H7 (cell line): ENCODE measurements around the gene TMEM217. TPM values are rescaled to one million over a fixed set of nuclear protein-coding genes. Genes with fewer than 3 reads are reported as not detected.

Experiments
- DNase-seq: peaks from one replicate; pipeline ENCODE4 v3.0.0; 2012
- H3K27me3 ChIP-seq: 2 replicates; pipeline ENCODE4 v1.6.0; 2011; ENCODE audit warnings: mild to moderate bottlenecking, low read length; ENCODE audit not compliant: control insufficient read depth, insufficient read depth
- H3K36me3 ChIP-seq: replicated peaks from 2 replicates; pipeline ENCODE4 v1.5.1; 2011; ENCODE audit warnings: low read length; ENCODE audit not compliant: control insufficient read depth, insufficient read depth
- H3K4me3 ChIP-seq: 2 replicates; pipeline ENCODE4 v1.5.1; 2011; ENCODE audit warnings: low read depth, mild to moderate bottlenecking, control low read depth, low read length, moderate library complexity; ENCODE audit not compliant: insufficient read depth
- total RNA-seq: library from RNA; depleted of rRNA; stranded (reverse); fragments of >200 nt; shearing (Covaris generic); gene quantifications from 2 replicates; pipeline ENCODE4 v1.2.3, GENCODE V29; 2014

TMEM217 gene
- total RNA-seq, 1 experiment from 2014 or later: 0.14 TPM

DNA sequence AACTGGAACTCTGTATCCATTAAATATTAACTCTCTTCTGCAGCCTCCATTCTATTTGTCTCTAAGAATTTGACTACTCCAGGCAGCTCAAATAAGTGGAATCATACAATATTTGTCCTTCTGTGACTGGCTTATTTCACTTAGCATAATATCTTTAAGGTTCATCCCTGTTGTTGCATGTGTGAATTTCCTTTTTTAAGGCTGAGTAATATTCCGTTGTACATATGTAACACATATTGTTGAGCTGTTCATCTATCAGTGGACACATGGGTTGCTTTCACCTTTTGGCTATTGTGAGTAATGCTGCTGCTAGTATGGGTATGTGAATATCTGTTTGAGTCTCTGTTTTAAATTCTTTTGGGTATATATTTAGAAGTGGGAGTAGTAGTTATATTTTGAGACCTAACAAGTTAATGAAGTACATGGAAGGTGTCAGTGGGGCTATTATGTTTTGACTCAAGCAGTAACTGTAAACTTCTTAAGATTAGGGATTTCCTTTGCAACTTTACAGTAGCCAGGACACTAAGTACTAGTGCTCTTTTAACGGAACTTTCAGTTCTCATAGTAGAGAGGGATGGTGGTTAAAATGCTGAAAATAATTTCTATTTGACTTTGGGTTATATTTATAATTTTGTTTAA is 29.7 kb upstream of the TMEM217 start:
- H3K27me3 ChIP-seq: no peaks in the 10 kb centered on the region
- no peak for DNase-seq
- peaks cover 34% of the 10 kb centered on the region for H3K36me3 ChIP-seq
- no peak overlapping the region for H3K4me3 ChIP-seq

DNA sequence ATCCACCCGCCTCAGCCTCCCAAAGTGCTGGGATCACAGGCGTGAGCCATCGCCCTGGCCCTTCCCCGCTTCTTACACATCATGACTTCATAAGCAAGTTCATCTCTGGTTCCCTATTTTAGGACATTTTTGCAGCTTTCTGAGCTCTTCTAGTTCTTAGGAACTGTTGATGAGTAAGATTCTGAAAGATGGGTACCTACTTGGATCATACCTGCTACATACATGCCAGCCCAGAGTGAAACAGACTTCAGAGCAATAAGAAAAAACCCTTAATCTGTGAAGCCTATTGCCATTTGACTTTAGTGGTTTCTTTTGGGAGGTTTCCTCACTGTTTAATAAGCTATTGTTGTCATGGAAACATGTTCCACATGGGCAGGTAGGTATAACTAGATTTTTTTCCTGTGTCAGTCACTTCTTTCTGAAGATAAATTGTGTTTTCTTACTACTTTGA is 27.9 kb upstream of the TMEM217 start:
- peaks cover 31% of the 10 kb centered on the region for H3K36me3 ChIP-seq
- no peaks in the 10 kb centered on the region for H3K27me3 ChIP-seq
- DNase-seq: no peak
- H3K4me3 ChIP-seq: no peak overlapping the region

- Histone ChIP-seq H3K4me3 (no peak overlapping the region), H3K27me3 (no peaks in the 10 kb centered on the region), H3K36me3 (peaks cover 33% of the 10 kb centered on the region)
- no peak for DNase-seq
These were observed 26.8 kb upstream of the TMEM217 start for GRCh38 chr6:37284781-37285180.

DNA sequence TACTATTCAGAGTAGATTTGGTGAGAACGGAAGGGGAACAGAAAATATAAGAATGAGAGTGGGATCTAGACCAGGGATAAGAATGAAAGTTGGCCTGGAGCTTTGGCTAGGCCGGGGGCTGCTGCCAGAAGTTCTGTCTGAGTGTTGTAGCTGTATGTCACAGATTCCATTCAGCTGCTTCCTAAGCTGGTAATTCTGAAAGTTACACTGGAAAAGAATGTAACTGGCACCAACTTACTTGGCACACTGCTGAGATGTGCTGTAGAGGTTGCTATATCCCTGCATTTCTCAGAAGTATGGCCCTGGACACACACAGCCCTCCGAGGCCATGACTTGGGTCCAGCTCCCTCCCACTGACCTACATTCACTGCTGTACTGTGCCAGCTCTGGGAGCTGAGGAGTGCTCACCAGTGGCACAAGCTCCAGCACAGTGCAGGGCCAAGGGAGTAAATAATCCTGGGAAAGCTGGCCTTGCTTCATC is 25.8 kb upstream of the TMEM217 start:
- Histone ChIP-seq H3K27me3 (no peaks in the 10 kb centered on the region), H3K36me3 (peaks cover 32% of the 10 kb centered on the region), H3K4me3 (no peak overlapping the region)
- DNase-seq: no peak

- Histone ChIP-seq H3K4me3 (no peak overlapping the region), H3K27me3 (no peaks in the 10 kb centered on the region), H3K36me3 (peaks cover 32% of the 10 kb centered on the region)
- DNase-seq: no peak
These were observed 25.3 kb upstream of the TMEM217 start for GRCh38 chr6:37283268-37283667.

DNA sequence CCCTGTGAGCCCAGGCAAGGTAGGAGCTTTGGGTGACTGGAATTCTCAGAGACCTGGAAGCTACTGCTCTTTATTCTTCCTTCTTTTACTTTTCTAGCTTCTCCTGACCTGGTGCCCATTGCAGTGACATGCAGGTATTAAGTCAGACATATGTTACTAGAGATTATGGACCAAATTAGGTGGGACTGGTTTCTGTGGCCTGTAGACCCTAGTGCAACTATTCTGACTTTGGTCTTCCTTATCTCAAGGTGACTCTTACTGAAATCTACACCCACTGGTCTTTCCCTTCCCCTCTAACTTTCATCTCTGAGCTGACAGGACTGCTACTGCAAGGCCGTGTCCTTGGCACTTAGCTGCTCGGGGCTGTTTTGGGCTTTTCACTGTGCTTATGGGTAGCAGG is 24.4 kb upstream of the TMEM217 start:
- H3K36me3 ChIP-seq: peaks cover 32% of the 10 kb centered on the region
- H3K4me3 ChIP-seq: no peak overlapping the region
- H3K27me3 ChIP-seq: no peaks in the 10 kb centered on the region
- DNase-seq: no peak

GRCh38 chr6:37280162-37280887 is 22.4 kb upstream of the TMEM217 start:
- Histone ChIP-seq H3K27me3 (no peaks in the 10 kb centered on the region), H3K4me3 (no peak overlapping the region), H3K36me3 (peaks cover 26% of the 10 kb centered on the region)
- DNase-seq: no peak

- Histone ChIP-seq H3K4me3 (no peak overlapping the region), H3K27me3 (no peaks in the 10 kb centered on the region), H3K36me3 (peaks cover 21% of the 10 kb centered on the region)
- DNase-seq: no peak
These were observed 21.6 kb upstream of the TMEM217 start for GRCh38 chr6:37279366-37280134.

- DNase-seq: no peak
- no peak overlapping the region for H3K4me3 ChIP-seq
- peaks cover 3% of the 10 kb centered on the region for H3K36me3 ChIP-seq
- no peaks in the 10 kb centered on the region for H3K27me3 ChIP-seq
These were observed 19.1 kb upstream of the TMEM217 start for GRCh38 chr6:37277001-37277409.

- Histone ChIP-seq H3K4me3 (no peak overlapping the region), H3K36me3 (peaks cover 4% of the 10 kb centered on the region), H3K27me3 (no peaks in the 10 kb centered on the region)
- DNase-seq: no peak
These were observed 17.4 kb upstream of the TMEM217 start for GRCh38 chr6:37275350-37275749.

GRCh38 chr6:37273690-37274089 is 15.7 kb upstream of the TMEM217 start:
- no peaks in the 10 kb centered on the region for H3K27me3 ChIP-seq
- H3K36me3 ChIP-seq: peaks cover 3% of the 10 kb centered on the region
- DNase-seq: no peak
- no peak overlapping the region for H3K4me3 ChIP-seq

DNA sequence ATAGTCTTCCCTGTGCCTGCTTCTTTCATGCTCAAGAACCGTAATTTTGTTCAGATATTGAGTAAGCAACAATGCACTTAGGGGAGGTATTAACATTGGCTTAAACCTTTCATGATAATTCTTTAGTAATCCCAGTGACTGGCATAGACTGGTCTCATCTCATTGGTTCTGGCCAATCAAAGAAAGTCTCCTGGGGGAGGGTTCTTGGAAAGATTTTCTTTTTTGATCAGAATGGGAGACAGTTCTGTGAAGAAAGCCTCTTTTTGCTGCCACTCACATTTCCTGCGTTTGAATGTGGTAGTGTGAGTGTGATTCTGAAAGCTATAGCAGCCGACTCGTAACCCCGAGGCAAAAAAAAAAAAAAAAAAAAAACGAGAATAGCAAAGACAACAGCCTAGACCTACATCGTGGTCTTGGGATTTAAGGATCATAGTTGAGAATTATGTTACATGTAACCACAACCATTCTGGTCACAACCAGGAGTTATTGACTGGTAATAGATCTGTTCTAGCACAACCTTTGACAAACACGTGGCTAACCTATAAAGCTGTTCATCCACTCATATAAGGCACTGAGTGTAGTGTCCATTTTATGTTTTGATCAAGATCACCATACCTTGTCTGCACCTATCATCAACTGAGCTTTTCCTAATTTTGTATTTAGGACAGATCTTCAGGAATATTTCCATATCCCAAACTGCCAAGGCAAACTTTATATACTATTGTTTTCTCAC is 15.1 kb upstream of the TMEM217 start:
- no peaks in the 10 kb centered on the region for H3K27me3 ChIP-seq
- peaks cover 3% of the 10 kb centered on the region for H3K36me3 ChIP-seq
- no peak overlapping the region for H3K4me3 ChIP-seq
- DNase-seq: no peak

GRCh38 chr6:37269105-37269504 is 11.2 kb upstream of the TMEM217 start:
- no peak for DNase-seq
- Histone ChIP-seq H3K36me3 (peaks cover 3% of the 10 kb centered on the region), H3K27me3 (no peaks in the 10 kb centered on the region), H3K4me3 (no peak overlapping the region)

DNA sequence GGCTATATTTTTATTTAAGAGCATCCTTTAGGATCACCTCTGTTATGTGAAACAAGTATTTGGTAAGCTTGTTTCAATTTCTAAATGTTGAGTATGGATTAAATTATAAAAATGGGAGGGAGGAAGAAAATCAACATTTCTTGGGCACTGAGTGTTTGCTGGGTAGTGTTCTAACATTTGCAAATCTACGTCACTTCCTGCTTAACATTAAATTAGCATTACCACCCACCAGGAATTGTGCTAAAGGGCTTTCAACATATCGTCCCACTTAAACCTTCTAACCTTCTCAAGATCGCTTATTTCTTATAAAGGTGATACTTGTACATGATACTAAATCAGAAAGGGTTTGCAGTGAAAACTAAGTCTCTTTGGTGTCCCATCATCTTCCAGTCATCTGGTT is 7.9 kb upstream of the TMEM217 start:
- no peak overlapping the region for H3K4me3 ChIP-seq

More for the DNA sequence above, 7.9 kb upstream of the TMEM217 start:
- no peak for DNase-seq
- Histone ChIP-seq H3K36me3 (peaks cover 3% of the 10 kb centered on the region), H3K27me3 (no peaks in the 10 kb centered on the region)
